Activated T-cell treated with anti-CD3 and anti-CD28 coated beads for 4 hours (primary cell): ENCODE results near the gene CP.
"Not testable (repeated sequence)": the region's sequence is repeated elsewhere in the genome, so short reads cannot be mapped to it uniquely, and the experiment has no call there.

Source experiments
- DNase-seq: peaks from one replicate; pipeline ENCODE4 v3.0.0-alpha.2; 2020

The CP gene

GRCh38 chr3:149221783-149222517, at the start of gene CP:
Gene CP (minus strand): TSS chr3:149221829. CDS start chr3:149221792, 37 bp downstream.
- DNase-seq: no peak

DNA sequence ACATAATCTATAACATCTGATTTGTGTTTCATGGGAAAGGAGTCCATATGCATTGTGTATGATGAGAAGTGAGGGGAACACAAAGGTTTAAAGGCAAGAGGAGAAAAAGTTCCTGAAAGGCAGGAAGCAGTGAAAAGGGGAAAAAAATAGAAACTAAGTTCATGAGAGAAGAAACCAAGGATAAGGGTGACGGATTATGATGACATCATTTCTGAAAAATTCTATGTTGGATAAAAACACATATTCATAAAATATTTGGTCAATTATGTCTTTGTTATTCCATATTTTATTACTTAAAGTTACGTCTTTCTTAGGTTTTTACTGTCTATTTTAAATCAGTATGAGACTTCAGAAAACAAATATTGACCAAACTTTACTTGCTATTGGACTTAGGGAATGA, 48.6 kb upstream of the CP start:
- no peak for DNase-seq

GRCh38 chr3:149269687-149270086, 48.1 kb upstream of the CP start:
- DNase-seq: no peak

- DNase-seq: no peak
Observed at GRCh38 chr3:149267565-149267964, 45.9 kb upstream of the CP start.

- no peak for DNase-seq
Observed at GRCh38 chr3:149266736-149267135, 45.1 kb upstream of the CP start.

DNA sequence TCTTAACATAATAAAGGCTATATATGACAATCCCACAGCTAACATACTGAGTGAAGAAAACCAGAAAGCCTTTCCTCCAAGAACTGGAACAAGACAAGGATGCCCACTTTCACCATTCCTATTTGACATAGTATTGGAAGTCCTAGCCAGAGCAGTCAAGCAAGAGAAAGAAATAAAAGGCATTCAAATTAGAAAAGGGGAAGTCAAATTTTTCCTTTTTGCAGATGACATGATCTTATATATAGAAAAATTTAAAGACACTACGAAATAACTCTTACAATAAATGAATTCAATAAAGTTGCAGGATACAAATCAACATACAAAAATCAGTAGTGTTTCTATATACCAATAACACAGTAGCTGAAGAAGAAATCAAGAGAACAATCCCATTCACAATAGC, 42.2 kb upstream of the CP start:
- DNase-seq: no peak

GRCh38 chr3:149258714-149259113, 37.1 kb upstream of the CP start:
- DNase-seq: no peak

GRCh38 chr3:149258298-149258697, 36.7 kb upstream of the CP start:
- DNase-seq: no peak

DNA sequence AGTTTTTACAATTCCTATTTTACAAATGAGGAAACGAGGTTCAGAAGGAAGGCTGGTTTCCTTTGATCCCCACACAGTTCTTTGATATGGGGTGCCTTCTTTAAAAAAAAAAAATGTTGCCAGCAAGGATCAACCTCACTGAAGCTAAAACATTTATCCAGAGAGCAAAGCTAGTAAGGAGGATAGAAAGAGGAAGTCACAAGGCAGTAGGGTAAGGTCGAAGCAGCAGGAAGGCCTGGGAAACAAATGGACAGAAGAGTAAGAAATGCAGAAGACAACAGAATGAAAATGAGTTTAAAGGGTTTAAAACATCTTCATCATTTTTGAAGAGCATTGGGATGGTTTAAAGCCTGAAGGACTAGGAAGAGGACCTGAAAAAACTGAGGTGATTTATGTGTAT, 30.6 kb upstream of the CP start:
- DNase-seq: no peak

DNA sequence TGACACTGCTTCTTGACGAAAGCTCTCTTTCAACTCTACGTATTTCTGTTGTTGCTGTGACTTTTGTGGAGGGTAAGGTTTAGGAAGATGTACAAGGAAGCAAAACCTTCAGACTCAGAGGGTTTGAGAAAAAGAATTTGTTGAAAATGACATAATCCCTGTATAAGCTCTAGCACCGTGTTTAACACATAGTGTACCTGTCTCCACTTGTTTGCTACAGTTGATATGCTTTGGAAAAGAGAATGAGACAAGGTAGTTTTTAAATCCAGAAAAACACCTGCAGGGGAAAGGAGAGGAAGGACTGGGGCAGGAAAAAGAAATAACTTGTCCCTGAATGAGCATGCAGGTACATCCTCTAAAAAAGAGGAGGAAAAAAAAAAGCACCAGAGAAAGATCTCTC, 29.6 kb upstream of the CP start:
- DNase-seq: no peak

DNA sequence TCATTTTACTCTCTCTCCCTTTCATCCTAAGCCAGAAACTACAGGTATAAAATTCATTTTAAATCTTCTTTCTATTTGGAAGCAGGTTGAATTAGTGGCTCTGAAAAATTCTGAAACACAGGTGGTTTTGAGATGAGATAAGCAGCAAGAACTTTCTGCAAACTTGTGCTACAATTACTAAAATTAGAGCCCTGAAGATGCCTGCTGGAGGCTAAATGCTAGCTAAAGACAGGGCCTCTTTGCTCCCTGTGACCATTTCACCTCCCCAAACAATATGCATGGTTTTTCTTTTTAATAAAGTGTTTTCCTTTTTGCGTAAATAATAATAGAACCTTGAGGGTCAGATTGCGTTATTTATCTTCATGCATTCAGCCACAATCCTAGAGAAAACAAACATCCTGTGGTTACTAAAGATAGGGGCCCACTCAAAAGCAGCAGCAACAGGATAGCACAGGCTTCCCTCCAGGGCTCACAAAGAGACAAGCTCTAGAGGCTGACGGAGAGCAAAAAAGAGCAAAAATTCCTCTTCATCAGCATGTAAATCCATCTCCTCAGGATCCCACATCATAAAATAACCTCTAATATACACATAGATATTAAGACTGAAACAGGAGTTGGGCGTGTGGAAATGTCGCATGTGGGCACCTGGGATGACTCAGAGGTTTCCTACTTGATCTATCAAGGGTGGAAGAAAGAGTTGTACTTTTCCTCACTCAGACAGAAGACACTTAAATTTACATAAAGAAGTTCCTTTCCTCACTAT, 26.5 kb upstream of the CP start:
- no peak for DNase-seq

- DNase-seq: no peak
Observed at GRCh38 chr3:149247008-149247710, 25.5 kb upstream of the CP start.

- DNase-seq: no peak
Observed at GRCh38 chr3:149245738-149246451, 24.3 kb upstream of the CP start.

GRCh38 chr3:149243540-149243939, 21.9 kb upstream of the CP start:
- DNase-seq: no peak

DNA sequence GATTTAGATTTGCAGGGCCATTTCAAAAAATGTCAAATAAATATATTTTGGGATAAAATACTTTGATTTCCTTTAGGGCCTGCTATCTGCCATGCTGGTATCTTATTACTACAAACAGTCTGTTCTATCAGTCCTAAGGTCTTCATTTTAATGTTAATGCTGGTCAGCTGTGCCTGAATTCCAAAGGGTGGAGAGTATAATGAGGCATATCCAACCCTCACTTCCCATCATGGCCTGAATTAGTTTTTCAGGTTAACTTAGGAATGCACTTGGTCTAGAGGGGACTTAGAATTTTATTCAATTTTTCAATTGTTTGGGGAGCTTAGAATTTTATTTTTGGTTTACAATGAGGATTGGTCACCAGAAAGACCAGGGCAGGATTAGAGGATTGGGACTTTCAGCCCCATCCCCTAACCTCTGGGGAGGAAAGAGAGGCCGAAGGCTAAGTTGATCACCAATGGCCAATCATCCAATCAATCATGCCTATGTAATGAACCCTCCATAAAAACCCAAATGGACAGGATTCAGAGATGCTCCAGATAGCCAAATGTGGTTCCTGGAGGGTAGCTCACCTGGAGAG, 17.8 kb upstream of the CP start:
- DNase-seq: no peak

DNA sequence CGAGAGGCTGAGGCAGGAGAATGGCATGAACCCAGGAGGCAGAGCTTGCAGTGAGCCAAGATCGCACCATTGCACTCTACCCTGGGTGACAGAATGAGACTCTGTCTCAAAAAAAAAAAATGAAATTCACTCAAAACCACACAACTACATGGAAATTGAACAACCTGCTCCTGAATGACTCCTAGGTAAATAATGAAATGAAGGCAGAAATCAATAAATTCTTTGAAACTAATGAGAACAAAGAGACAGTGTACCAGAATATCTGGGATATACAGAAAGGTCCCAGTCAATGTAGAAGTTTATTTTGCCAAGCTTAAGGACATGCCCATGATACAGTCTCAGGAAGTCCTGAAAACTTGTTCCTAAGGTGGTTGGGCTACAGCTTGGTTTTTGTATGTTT, 16.6 kb upstream of the CP start:
- not testable (repeated sequence) for DNase-seq

GRCh38 chr3:149235599-149236424, 14.2 kb upstream of the CP start:
- no peak for DNase-seq

DNA sequence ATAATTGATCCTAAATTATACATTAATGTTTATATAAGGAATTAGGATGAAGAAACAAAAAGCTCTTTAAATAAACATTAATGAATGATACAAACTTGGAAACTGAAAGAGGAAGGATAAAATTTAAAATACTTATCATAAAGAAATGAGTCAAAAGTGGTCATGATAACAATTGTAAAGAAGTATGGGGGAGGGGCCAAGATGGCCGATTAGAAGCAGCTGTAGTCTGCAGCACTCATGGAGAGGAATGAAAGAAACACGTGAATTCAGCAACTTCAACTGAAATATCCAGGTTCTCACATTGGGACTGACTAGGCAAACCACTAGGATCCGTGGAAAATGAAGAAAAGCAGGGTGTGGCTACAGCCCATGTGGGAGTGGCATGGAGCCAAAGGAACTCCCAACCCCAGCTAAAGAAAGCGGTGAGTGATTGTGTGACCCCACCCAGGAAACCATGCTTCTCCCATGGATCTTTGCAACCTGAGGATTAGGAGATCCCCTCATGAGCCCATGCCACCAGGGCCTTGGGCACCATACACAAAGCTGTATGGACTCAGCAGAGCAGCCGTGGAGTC, 13.1 kb upstream of the CP start:
- no peak for DNase-seq

- no peak for DNase-seq
Observed at GRCh38 chr3:149233323-149233722, 11.7 kb upstream of the CP start.

DNA sequence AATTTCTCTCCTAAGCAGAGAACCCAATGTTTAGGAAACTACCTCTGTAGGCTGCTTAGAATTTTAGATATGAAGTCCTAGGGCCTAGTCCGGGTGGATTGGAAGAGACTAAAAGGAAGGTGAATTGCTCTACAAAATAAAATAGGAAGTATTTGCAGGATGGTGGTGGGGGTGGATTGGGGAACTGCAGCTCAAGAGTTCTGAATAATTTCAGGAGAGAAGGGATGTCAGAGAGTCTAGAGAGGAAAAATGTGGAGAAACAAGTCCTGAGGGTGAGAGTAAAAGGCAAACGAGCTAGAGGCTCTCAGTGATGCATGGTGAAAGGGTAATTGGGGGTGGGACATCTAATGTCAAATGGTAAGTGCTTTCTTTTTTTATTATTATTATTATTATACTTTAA, 10.2 kb upstream of the CP start:
- DNase-seq: no peak

- no peak for DNase-seq
Observed at GRCh38 chr3:149227591-149228268, 6.1 kb upstream of the CP start.
